Mesothelial cell of epicardium (in vitro differentiated cells): Measurements from ENCODE around the gene KLF7. TPM values are rescaled to one million over a fixed set of nuclear protein-coding genes. Genes with fewer than 3 reads are reported as not detected.

ENCODE experiments used
- DNase-seq, 2 experiments: peaks; one replicate each; pipeline ENCODE4 v3.0.0; 2021; ENCODE audit warnings: low spot score in 2 of 2; ENCODE audit not compliant: unreplicated experiment in 2 of 2
- H3K27ac Mint-ChIP-seq: 2 replicates; pipeline ENCODE4 v1.8.0; 2021; ENCODE audit warnings: mixed read lengths
- H3K27me3 Mint-ChIP-seq: 2 replicates; pipeline ENCODE4 v1.8.0; 2021; ENCODE audit warnings: low read depth, mixed read lengths
- H3K36me3 Mint-ChIP-seq: 2 replicates; pipeline ENCODE4 v1.8.0; 2021; ENCODE audit warnings: mixed read lengths
- H3K4me1 Mint-ChIP-seq: 2 replicates; pipeline ENCODE4 v1.8.0; 2021; ENCODE audit warnings: mixed read lengths
- H3K4me3 Mint-ChIP-seq: 2 replicates; pipeline ENCODE4 v1.8.0; 2021; ENCODE audit warnings: mild to moderate bottlenecking, moderate library complexity, mixed read lengths
- H3K9me3 Mint-ChIP-seq: 2 replicates; pipeline ENCODE4 v1.8.0; 2021; ENCODE audit warnings: mixed read lengths
- CTCF ChIP-seq: fragments of 200-600 bp; sonication (generic); IDR thresholded peaks from one replicate; pipeline ENCODE4 v1.5.0; 2021; ENCODE audit warnings: antibody characterized with exemption; ENCODE audit not compliant: unreplicated experiment
- total RNA-seq: library from RNA; stranded (reverse); gene quantifications from 3 replicates; pipeline ENCODE4 v1.2.1, GENCODE V29; 2021

Gene KLF7
- total RNA-seq, 1 donor from 2014 or later: 17.8 TPM

GRCh38 chr2:207157731-207158130 lies 8.0 kb downstream of the KLF7 start:
- Mint-ChIP-seq H3K4me3 (no peak overlapping the region), H3K4me1 (peaks cover 37% of the 10 kb centered on the region), H3K27ac (no peak overlapping the region), H3K36me3 (no peaks in the 10 kb centered on the region), H3K9me3 (no peaks in the 10 kb centered on the region), H3K27me3 (no peaks in the 10 kb centered on the region)
- no peak for DNase-seq
- no peak for TF ChIP-seq CTCF

- no peaks in the 10 kb centered on the region for H3K27me3 Mint-ChIP-seq
- DNase-seq: no peak
- no peaks in the 10 kb centered on the region for H3K9me3 Mint-ChIP-seq
- H3K27ac Mint-ChIP-seq: no peak overlapping the region
- H3K4me3 Mint-ChIP-seq: no peak overlapping the region
- H3K36me3 Mint-ChIP-seq: no peaks in the 10 kb centered on the region
- H3K4me1 Mint-ChIP-seq: peaks cover 37% of the 10 kb centered on the region
- TF ChIP-seq CTCF: no peak
These were observed 8.6 kb downstream of the KLF7 start for GRCh38 chr2:207157162-207157481.

- no peaks in the 10 kb centered on the region for H3K27me3 Mint-ChIP-seq
- TF ChIP-seq CTCF: no peak
- H3K4me3 Mint-ChIP-seq: no peak overlapping the region
- no peaks in the 10 kb centered on the region for H3K9me3 Mint-ChIP-seq
- no peaks in the 10 kb centered on the region for H3K36me3 Mint-ChIP-seq
- no peak for DNase-seq
- peaks cover 34% of the 10 kb centered on the region for H3K4me1 Mint-ChIP-seq
- H3K27ac Mint-ChIP-seq: no peak overlapping the region
These were observed 9.1 kb downstream of the KLF7 start for GRCh38 chr2:207156451-207157161.

GRCh38 chr2:207155516-207156444 lies 10.0 kb downstream of the KLF7 start:
- H3K36me3 Mint-ChIP-seq: no peaks in the 10 kb centered on the region
- H3K27ac Mint-ChIP-seq: no peak overlapping the region
- DNase-seq: no peak
- H3K4me1 Mint-ChIP-seq: peaks cover 25% of the 10 kb centered on the region
- no peak for TF ChIP-seq CTCF
- H3K27me3 Mint-ChIP-seq: no peaks in the 10 kb centered on the region
- H3K4me3 Mint-ChIP-seq: no peak overlapping the region
- no peaks in the 10 kb centered on the region for H3K9me3 Mint-ChIP-seq

- TF ChIP-seq CTCF: no peak
- H3K36me3 Mint-ChIP-seq: no peaks in the 10 kb centered on the region
- no peak overlapping the region for H3K27ac Mint-ChIP-seq
- H3K4me1 Mint-ChIP-seq: peaks cover 22% of the 10 kb centered on the region
- no peak overlapping the region for H3K4me3 Mint-ChIP-seq
- H3K27me3 Mint-ChIP-seq: no peaks in the 10 kb centered on the region
- DNase-seq: no peak
- H3K9me3 Mint-ChIP-seq: no peaks in the 10 kb centered on the region
These were observed 10.9 kb downstream of the KLF7 start for GRCh38 chr2:207154556-207155510.
